Stimulated activated CD8-positive, alpha-beta memory T cell treated with anti-CD3 and anti-CD28 coated beads, Interleukin-15, amount 100 ng/mL, for 48 hours (primary cell): ENCODE results near the gene NET1.
A peak's percentile ranks its signal among the peaks of the same experiment; 100 is the strongest.

Experiments used
- DNase-seq, 2 donors: peaks; one replicate each; pipeline ENCODE4 v3.0.0-alpha.2; 2020; ENCODE audit warnings: low read depth in 2 of 2

The NET1 gene

DNA sequence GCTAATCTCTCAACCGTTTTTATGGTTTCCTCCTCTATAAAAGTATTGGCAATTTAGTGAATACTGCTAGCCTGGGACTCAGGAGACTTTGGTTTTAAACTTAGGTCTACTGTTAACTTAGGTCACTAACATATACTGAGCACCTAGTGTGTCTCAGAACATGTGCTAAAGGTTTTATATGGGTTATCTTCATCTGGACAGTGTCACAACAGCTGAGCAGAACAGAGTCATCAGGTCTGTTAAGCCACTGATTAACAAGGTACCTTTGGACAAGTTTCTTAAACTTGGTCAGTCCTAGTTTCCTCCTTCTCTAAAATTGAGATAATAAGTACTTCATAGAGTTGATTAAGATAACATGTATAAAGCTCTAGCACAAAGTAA is 30.6 kb downstream of the NET1 start:
- DNase-seq: no peak

- DNase-seq: no peak
Observed at GRCh38 chr10:5443429-5443828, 31.1 kb downstream of the NET1 start.

DNA sequence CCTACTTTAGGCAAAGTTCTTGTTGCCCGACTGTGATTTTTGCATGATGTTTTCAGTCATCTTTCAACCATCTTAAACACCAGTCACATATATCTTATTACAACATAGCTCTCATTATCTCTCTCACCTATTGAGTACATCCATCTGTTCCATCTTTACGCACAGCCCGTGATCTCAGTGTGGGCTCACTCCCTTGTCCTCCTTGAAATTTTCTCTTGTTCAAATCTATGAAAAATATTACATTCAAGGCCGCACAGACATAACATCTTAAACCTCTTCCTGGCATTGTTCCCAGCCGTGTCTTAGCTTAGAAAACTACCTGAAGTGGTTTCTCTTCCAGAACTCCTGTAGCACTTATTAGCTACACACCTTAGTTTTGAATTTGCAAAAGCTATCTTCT is 32.6 kb downstream of the NET1 start:
- DNase-seq: no peak

GRCh38 chr10:5446390-5446926 is 34.1 kb downstream of the NET1 start:
- peak; percentile 73 to 78 for DNase-seq

DNA sequence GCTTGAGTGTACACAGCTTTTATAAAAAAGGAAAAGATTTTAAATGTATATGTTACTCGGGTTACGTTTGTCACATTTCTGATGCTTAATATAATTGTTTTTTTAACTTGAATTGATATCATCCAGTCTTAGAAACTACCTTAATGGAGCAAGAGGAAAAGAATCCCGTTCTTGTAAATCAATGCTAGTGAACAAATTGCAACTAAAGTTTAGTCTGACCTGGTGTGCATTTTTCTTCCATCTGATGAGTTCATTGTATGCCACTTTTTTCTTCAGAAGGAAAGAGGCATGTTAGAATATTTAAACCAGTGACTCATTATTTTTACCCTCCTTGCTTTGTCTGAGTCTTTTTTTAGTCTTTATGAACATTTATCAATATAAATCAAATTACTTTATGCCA is 34.7 kb downstream of the NET1 start:
- DNase-seq: no peak

GRCh38 chr10:5447611-5448071 is 35.3 kb downstream of the NET1 start:
- DNase-seq: no peak

GRCh38 chr10:5448333-5449001 is 36.1 kb downstream of the NET1 start:
- no peak for DNase-seq

DNA sequence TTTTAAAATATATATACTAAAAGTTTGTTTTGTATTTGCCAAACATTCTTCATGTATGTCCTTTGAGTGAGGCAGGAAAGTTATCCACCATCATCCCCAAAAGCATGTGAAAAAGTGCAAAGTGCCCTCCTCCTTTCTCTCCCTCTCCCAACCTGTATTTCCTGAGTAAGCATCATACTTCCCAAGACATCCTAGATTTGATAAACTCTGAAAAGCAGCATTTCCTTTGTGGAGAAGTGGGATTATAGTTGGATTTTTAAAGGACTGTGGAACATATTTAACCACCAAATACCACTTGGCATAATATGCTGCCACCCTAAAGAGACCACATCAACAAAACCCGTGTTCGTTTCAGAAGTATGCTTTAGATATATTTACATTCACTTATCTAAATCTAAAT is 36.9 kb downstream of the NET1 start:
- DNase-seq: no peak

- DNase-seq: no peak
Observed at GRCh38 chr10:5449823-5450222, 37.5 kb downstream of the NET1 start.

GRCh38 chr10:5450605-5451384 is 38.4 kb downstream of the NET1 start:
- no peak for DNase-seq

DNA sequence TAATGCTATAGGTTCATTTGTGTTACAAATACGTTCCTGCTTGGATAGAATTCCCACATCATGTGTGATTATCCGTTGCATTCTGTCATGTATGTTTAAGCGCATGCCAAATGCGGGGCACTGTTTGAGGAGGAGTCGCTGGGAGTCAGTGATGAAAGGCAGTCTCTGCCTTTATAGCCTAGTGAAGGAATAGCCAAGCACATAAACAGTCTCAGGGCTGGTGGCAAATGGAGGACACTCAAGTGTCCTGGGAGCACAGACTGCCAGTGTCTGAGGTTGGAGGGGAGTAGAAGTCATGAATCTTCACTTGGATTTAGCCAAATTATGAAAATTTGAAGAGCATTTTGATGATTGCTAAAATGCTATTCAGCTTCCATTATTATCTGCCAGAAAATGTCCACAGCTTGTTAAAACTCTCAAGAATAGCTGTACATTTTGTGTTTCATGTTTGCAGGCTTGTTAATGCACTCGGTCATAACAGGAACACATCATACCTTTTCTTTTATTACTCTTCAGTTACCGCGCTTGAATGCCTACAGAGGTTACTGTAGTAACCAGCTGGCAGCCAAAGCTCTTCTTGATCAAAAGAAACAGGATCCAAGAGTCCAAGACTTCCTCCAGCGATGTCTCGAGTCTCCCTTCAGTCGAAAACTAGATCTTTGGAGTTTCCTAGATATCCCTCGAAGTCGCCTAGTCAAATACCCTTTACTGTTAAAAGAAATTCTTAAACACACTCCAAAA is 41.6 kb downstream of the NET1 start:
- DNase-seq: no peak

DNA sequence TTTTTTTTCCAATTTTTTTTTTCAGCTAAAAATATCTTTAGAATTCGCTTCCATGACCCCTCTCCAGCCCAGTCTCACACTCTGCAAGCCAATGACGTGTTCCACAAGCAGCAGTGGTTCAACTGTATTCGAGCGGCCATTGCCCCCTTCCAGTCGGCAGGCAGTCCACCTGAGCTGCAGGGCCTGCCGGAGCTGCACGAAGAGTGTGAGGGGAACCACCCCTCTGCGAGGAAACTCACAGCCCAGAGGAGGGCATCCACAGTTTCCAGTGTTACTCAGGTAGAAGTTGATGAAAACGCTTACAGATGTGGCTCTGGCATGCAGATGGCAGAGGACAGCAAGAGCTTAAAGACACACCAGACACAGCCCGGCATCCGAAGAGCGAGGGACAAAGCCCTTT is 44.2 kb downstream of the NET1 start:
- no peak for DNase-seq

GRCh38 chr10:5457741-5458140 is 45.4 kb downstream of the NET1 start:
- DNase-seq: no peak

DNA sequence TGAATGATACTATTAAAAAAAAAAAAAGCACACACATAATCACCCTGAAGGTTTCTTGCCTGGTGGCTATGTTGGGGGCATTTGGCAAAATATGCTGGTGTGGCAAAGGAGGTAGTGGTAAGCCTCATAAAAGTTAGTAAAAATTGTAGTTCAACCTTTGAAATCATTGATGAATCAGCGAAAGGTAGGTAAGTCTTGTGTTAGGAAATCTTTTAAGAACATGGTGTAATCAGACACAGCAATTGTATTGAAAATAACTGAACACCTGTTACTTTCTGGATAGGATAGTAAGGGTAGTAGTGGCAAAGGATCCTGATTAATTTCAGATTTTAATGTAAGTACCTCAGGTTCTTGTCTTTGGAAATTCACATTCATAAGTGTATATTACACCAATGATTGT is 46.1 kb downstream of the NET1 start:
- no peak for DNase-seq

DNA sequence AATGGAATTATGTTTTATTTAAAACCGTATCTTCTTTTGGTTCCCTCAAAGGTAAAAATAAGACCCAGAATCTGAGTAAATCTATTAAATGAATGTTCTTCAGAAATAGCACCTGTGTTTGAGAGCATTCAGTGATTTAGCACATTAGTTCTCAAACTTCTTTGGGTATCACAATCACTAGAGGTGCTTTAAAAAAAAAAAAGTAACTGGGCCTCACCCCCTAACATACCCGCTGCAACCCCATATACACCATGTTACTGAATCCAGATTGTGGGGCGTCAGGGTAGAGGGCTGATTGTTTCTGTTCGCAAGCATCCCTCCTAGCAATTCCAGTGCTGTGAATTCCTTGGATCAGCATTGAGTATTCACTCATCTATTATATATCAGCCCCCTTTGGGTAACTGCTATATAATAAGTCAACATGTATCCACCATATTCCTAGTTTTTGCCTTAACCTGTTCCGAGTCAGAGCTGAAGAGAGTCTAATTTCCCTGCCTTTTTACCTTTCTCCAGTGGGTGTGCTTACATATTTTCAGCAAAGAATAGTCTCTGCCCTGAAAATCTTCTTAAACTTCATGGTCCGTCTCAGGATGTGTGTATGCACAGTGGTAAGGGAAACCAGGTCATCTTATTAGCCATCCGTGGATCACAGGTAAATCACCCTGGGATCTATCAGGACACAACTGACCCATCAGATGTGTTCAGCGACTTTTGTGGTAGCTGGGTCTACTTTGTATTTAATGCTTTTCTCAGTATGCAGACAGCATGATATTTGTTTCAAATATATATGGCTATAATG is 46.8 kb downstream of the NET1 start:
- no peak for DNase-seq

GRCh38 chr10:5460468-5461202 is 48.3 kb downstream of the NET1 start:
- no peak for DNase-seq

DNA sequence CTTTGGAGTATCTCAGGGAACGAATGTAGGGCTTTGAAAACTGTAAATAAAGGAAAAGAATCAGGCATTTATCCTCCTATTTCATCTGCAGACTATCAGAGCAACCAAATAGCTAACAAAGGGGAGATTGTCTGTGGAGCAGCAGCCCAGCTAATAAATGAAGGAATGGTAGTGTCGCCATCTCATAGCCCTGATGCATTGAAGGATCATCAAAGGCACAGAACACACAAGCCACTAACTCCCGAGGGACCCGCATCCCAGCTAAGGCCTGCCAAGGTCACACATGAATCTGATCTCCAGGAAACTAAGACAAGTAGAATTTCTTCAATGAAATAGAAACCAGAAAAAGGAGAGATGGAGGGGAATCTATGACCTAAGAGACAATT is 48.8 kb downstream of the NET1 start:
- DNase-seq: no peak

- DNase-seq: no peak
Observed at GRCh38 chr10:5461914-5462840, 49.8 kb downstream of the NET1 start.

DNA sequence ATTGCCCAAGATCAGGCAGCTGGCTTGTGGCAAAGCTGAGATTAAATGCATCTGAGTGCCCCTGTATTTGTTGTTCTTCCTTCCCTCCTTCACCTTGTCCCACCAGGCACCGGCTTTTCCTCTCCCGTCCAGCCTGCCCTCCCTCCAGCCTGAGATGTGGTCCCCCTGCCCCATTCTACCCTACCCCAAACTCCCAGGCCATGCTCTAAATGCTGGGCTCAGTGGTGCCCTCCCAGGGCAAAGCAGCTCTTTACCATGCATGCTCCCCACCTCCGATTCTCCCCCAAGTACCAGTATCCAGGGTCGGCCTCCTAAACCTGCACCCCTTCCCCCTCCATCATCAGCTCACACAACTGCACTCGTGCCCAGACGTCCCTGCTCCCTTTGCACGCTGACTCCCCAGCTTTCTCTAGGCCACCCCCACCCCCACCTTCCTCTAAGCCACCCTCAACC is 50.5 kb downstream of the NET1 start:
- DNase-seq: no peak

DNA sequence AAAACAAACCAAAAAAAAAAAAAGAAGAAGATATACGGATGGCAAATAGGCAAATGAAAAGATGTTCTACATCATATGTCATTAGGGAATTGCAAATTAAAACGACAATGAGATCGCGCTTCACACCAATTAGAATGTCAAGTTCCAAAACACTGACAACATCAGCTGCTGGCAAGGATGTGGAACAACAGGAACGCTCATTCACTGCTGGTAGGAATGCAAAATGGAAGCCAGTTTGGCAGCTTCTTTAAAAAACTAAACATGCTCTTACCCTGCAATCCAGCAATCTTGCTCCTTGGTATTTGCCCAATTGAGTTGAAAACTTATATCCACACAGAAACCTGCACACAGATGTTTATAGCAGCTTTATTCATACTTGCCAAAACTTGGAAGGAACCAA is 52.2 kb downstream of the NET1 start:
- no peak for DNase-seq
